ENCODE data around the gene TRABD2B. TPM values are rescaled to one million over a fixed set of nuclear protein-coding genes. Genes with fewer than 3 reads are reported as not detected.

TRABD2B gene
- total and polyA plus RNA-seq, 2 of the 13 experiments (the other 11 are each of a cell fraction or from before 2014, with no cell fraction given): 0.04 TPM; not detected in 1

DNA sequence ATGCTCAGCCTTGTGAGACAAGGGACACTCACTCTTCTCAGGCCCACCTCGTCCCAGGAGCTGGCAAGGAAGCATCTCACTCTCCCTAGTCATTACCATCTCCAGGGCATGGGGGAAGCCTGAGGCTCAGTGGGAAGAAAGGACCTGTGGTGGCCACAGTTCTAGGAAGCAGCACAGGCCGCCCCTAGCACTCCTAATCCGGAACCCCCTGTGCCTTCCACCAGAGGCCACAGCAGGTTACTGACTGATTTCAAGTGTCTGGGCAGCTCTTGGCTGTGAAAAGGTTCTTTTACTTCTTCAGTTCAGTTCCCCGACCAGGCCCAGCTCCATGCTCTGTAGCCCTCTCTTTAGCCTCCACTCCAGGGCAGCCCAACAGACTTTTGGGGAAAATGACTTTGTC lies 84.4 kb downstream of the TRABD2B start (continued):
- TF ChIP-seq ZNF850 (CRISPR knock-in tag; conservative IDR thresholded peaks at IDR 0.05) (0 out of 2 replicates have a peak, but pooled peaks have one; percentile 37), STAT6 (CRISPR knock-in tag; IDR thresholded peaks at IDR 0.05; ENCODE audit: borderline replicate concordance) (no peak), CC2D1A (CRISPR knock-in tag; IDR thresholded peaks at IDR 0.05) (no peak)
- TF ChIP-seq, protein P1, sequence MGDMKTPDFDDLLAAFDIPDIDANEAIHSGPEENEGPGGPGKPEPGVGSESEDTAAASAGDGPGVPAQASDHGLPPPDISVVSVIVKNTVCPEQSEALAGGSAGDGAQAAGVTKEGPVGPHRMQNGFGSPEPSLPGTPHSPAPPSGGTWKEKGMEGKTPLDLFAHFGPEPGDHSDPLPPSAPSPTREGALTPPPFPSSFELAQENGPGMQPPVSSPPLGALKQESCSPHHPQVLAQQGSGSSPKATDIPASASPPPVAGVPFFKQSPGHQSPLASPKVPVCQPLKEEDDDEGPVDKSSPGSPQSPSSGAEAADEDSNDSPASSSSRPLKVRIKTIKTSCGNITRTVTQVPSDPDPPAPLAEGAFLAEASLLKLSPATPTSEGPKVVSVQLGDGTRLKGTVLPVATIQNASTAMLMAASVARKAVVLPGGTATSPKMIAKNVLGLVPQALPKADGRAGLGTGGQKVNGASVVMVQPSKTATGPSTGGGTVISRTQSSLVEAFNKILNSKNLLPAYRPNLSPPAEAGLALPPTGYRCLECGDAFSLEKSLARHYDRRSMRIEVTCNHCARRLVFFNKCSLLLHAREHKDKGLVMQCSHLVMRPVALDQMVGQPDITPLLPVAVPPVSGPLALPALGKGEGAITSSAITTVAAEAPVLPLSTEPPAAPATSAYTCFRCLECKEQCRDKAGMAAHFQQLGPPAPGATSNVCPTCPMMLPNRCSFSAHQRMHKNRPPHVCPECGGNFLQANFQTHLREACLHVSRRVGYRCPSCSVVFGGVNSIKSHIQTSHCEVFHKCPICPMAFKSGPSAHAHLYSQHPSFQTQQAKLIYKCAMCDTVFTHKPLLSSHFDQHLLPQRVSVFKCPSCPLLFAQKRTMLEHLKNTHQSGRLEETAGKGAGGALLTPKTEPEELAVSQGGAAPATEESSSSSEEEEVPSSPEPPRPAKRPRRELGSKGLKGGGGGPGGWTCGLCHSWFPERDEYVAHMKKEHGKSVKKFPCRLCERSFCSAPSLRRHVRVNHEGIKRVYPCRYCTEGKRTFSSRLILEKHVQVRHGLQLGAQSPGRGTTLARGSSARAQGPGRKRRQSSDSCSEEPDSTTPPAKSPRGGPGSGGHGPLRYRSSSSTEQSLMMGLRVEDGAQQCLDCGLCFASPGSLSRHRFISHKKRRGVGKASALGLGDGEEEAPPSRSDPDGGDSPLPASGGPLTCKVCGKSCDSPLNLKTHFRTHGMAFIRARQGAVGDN (CRISPR knock-in tag; IDR thresholded peaks at IDR 0.05): peak; percentile 68; the same call in 1 of the 2 replicates
- TF ChIP-seq, protein P2, sequence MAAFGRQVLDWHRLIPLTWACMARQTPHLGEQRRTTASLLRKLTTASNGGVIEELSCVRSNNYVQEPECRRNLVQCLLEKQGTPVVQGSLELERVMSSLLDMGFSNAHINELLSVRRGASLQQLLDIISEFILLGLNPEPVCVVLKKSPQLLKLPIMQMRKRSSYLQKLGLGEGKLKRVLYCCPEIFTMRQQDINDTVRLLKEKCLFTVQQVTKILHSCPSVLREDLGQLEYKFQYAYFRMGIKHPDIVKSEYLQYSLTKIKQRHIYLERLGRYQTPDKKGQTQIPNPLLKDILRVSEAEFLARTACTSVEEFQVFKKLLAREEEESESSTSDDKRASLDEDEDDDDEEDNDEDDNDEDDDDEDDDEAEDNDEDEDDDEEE (CRISPR knock-in tag; IDR thresholded peaks at IDR 0.05): 0 out of 2 replicates have a peak, but pooled peaks have one; percentile 21
